ENCODE data around the gene IP6K1.
"Not testable (repeated sequence)": the region's sequence is repeated elsewhere in the genome, so short reads cannot be mapped to it uniquely, and the experiment has no call there.

DNA sequence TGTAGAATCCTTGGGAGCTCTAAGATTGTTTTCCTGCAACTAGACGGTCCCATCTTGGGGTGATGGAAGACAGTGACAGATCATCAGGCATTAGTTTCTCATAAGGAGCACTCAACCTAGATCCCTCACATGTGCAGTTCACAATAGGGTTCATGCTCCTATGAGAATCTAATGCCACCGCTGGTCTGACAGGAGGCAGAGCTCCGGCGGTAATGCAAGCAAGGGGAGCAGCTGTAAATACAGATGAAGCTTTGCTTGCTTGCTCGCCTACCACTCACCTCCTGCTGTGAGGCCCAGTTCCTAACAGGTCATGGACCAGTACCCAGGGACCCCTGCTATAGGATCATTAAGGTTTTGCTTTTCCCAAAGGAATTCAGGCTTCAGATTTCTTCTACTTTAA, 37.5 kb downstream of the IP6K1 start:
- TF ChIP-seq, protein P1, sequence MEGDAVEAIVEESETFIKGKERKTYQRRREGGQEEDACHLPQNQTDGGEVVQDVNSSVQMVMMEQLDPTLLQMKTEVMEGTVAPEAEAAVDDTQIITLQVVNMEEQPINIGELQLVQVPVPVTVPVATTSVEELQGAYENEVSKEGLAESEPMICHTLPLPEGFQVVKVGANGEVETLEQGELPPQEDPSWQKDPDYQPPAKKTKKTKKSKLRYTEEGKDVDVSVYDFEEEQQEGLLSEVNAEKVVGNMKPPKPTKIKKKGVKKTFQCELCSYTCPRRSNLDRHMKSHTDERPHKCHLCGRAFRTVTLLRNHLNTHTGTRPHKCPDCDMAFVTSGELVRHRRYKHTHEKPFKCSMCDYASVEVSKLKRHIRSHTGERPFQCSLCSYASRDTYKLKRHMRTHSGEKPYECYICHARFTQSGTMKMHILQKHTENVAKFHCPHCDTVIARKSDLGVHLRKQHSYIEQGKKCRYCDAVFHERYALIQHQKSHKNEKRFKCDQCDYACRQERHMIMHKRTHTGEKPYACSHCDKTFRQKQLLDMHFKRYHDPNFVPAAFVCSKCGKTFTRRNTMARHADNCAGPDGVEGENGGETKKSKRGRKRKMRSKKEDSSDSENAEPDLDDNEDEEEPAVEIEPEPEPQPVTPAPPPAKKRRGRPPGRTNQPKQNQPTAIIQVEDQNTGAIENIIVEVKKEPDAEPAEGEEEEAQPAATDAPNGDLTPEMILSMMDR (IDR thresholded peaks at IDR 0.05), result not testable (repeated sequence)
- TF ChIP-seq POLR2A (IDR thresholded peaks at IDR 0.05), result not testable (repeated sequence)
